ENCODE data around the gene STKLD1. TPM values are rescaled to one million over a fixed set of nuclear protein-coding genes. Genes with fewer than 3 reads are reported as not detected.

Gene STKLD1
- total RNA-seq, 4 donors from 2014 or later: 0.93 to 1.3 TPM; not detected in 2

DNA sequence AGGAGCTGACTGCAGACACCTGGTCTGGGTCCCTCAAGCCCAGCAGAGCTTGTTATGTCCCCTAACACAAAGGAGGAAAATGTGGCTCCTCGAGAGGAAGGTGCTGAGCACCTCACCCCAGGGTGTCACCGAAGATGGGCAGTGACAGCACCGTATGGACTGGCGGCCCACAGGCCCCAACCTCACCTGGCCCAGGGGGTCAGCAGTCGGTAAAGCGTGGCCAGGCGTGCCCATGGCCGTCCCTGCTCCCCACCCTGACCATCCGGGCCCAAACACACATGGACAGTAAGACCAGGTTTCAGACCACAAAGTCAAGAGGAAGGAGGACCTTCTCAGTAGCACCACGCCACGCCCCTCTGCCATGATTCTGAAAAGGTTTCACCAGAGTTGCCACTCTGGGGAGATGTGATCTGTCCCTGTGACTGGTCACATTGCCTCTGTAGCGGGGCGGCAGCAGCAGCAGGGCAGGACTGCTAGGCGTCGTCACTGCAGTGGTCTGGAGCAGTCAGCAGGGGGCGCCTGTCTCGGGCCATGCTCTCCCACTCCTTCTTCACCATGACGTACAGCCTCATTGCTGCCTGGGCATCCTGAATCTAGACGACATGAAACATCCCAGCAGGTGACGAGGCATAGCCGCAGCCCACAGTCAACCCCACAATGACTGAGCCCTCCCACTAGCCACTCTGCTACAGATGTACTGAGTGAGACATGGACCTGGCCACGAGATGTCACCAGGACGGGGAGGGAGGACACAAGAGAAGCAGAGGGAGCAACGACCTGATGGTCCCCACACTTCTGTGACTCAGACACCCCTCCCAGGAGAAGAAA, 30.5 kb downstream of the STKLD1 start:
- Histone ChIP-seq H3K4me3 (no peak overlapping the region), H3K27me3 (no peaks in the 10 kb centered on the region), H3K27ac (peak overlapping the region in 1 of 4 donors; percentile 25), H3K36me3 (peaks cover 0 to 90% of the 10 kb centered on the region in 2 donors), H3K9me3 (no peaks in the 10 kb centered on the region), H3K4me1 (peaks cover 0 to 15% (median 0%) of the 10 kb centered on the region in 3 donors)
- WGBS, 2 donors (ENCODE audit: low coverage in 1 of 2): 30 to 71% methylated on average over 2 to 5 of the region's 24 CpGs
- TF ChIP-seq, protein P1, sequence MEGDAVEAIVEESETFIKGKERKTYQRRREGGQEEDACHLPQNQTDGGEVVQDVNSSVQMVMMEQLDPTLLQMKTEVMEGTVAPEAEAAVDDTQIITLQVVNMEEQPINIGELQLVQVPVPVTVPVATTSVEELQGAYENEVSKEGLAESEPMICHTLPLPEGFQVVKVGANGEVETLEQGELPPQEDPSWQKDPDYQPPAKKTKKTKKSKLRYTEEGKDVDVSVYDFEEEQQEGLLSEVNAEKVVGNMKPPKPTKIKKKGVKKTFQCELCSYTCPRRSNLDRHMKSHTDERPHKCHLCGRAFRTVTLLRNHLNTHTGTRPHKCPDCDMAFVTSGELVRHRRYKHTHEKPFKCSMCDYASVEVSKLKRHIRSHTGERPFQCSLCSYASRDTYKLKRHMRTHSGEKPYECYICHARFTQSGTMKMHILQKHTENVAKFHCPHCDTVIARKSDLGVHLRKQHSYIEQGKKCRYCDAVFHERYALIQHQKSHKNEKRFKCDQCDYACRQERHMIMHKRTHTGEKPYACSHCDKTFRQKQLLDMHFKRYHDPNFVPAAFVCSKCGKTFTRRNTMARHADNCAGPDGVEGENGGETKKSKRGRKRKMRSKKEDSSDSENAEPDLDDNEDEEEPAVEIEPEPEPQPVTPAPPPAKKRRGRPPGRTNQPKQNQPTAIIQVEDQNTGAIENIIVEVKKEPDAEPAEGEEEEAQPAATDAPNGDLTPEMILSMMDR (IDR thresholded peaks at IDR 0.05): peak in 3 of 4 experiments; percentile 89 to 91 (median 91)
- no peak for TF ChIP-seq EP300 (IDR thresholded peaks at IDR 0.05)
- no peak for TF ChIP-seq POLR2A (IDR thresholded peaks at IDR 0.05)
- no peak for TF ChIP-seq POLR2AphosphoS5 (IDR thresholded peaks at IDR 0.05)
- ATAC-seq: peak; percentile 88

DNA sequence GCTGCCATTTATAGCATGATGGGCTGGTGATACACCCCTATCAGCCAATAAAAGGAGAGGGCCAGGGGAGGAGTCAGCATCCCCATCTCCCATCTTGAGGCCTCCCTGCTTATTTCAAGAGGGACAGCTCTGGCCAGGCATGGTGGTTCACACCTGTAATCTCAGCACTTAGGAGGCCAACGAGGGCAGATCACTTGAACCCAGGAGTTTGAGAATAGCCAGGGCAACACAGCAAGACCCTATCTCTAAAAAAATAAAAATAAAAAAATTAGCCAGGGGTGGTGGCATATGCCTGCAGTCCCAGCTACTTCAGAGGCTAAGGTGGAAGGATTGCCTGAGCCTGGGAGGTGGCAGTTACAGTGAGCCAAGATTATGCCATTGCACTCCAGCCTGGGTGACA, 31.9 kb downstream of the STKLD1 start:
- H3K27me3 ChIP-seq: no peaks in the 10 kb centered on the region
- H3K27ac ChIP-seq: no peak overlapping the region
- peaks cover 0 to 92% of the 10 kb centered on the region in 2 donors for H3K36me3 ChIP-seq
- H3K4me1 ChIP-seq: peaks cover 0 to 15% (median 0%) of the 10 kb centered on the region in 3 donors
- ATAC-seq: no peak
- WGBS, 2 donors (ENCODE audit: low coverage in 1 of 2): no CpG with 5 or more reads among the region's 1 CpG
- H3K4me3 ChIP-seq: no peak overlapping the region
- TF ChIP-seq, protein P1 (IDR thresholded peaks at IDR 0.05): no peak
- TF ChIP-seq POLR2A (IDR thresholded peaks at IDR 0.05): no peak
- no peak for TF ChIP-seq EP300 (IDR thresholded peaks at IDR 0.05)
- TF ChIP-seq POLR2AphosphoS5 (IDR thresholded peaks at IDR 0.05): no peak
- H3K9me3 ChIP-seq: no peaks in the 10 kb centered on the region

DNA sequence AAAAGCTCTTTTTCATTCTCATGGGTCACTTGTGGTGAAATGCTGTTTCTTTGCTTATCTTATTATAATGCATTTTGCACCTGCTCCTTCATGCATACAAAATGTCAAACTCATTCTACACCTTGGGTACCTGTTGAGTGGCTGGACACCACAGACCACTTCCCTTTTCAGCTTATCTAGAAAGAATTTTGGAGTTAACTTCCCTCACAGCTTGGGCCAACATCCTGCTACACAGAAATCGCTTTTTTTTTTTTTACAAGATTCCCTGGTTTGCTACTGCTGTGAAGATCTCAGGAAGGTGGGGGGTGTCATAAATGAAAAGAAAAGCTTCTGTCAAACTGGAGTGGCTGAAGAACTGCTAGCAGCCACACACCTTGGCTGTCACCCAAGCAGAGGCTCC, 39.0 kb downstream of the STKLD1 start:
- TF ChIP-seq POLR2A (IDR thresholded peaks at IDR 0.05) (no peak), POLR2AphosphoS5 (IDR thresholded peaks at IDR 0.05) (no peak), EP300 (IDR thresholded peaks at IDR 0.05) (no peak)
- TF ChIP-seq, protein P1 (IDR thresholded peaks at IDR 0.05): no peak
- 71 to 83% methylated on average over 1 of the region's 1 CpG for WGBS, 2 donors (ENCODE audit: low coverage in 1 of 2)
- Histone ChIP-seq H3K27ac (no peak overlapping the region), H3K4me1 (peaks cover 0 to 44% (median 13%) of the 10 kb centered on the region in 3 donors), H3K9me3 (no peaks in the 10 kb centered on the region), H3K36me3 (peaks cover 0 to 58% of the 10 kb centered on the region in 2 donors), H3K4me3 (no peak overlapping the region), H3K27me3 (no peaks in the 10 kb centered on the region)
- ATAC-seq: no peak

DNA sequence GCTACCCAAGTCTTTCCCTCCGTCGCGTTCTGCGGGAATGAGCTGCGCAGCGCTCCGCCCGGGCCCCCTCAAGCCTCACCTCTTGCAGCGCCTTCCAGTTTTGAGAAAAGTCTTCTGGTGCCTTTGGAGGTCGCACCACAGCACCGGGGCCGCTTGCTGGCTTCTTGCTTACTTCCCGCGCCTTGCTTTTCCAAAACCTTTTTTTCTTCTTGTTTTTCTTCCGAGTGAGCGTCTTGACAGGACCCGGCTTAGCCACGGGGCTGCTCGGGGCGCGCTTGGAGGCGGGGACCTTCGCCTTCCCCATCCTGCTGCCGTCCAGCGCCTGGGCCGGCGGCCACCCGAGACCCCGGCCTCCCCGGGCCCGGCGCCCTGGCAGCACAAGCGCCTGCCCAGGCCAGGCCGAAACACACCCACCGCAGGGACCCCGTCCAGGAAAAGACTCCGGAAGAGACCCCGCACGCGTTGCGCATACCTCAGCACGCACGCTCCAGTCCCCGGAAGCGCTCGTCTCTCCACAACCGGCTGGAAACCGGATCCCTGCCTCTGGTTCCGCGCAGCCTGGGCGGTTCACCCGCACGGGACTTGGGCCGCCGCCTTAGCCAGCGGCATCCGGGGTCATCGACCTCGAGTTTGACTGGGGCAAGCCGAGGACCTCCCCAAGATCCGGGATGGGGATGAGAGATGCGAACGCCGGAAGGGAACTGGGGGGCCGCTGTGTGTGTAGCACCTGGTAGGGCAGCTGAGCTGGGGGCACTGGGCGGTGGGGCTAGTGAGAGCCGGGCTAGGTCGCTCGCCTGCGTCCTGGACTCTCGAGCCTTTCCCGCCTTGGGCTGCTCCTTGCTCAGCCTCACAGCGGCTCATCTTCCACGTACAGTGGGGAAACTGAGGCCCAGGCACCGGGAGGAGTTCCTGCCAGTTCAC, 41.6 kb downstream of the STKLD1 start, which contains the start of gene REXO4:
Gene REXO4, minus strand, starts transcription at position 470 of the 921 bp plus-strand sequence. Its CDS starts 166 bp downstream, at position 304.
- Histone ChIP-seq H3K27me3 (no peaks in the 10 kb centered on the region), H3K4me1 (peaks cover 0 to 44% (median 13%) of the 10 kb centered on the region in 3 donors), H3K4me3 (peak within 1 kb of the TSS; percentile 53 to 91), H3K36me3 (peaks cover 0 to 32% of the 10 kb centered on the region in 2 donors), H3K9me3 (no peaks in the 10 kb centered on the region), H3K27ac (peak within 1 kb of the TSS; percentile 8 to 90 (median 88))
- peak; percentile 96 for ATAC-seq
- TF ChIP-seq POLR2AphosphoS5 (IDR thresholded peaks at IDR 0.05) (peak; percentile 70), EP300 (IDR thresholded peaks at IDR 0.05) (no peak), POLR2A (IDR thresholded peaks at IDR 0.05) (peak in 1 of 2 donors; percentile 33)
- TF ChIP-seq, protein P1 (IDR thresholded peaks at IDR 0.05): no peak
- WGBS, 2 donors (ENCODE audit: low coverage in 1 of 2): 0% methylated on average over 1 to 22 of the region's 75 CpGs

Measured in gastroesophageal sphincter (tissue), 4 donors.